AG04450 (cell line): ENCODE results near the gene SCN9A. TPM values are rescaled to one million over a fixed set of nuclear protein-coding genes. Genes with fewer than 3 reads are reported as not detected.
A peak's percentile ranks its signal among the peaks of the same experiment; 100 is the strongest.
"Not testable (repeated sequence)": the region's sequence is repeated elsewhere in the genome, so short reads cannot be mapped to it uniquely, and the experiment has no call there.

Source experiments
- CTCF ChIA-PET: fragments of 300-600, 350-600 bp; formaldehyde crosslinking; extraction: SDS; loops from one replicate; lab custom pipeline; 2022; ENCODE audit warnings: antibody characterized with exemption, inconsistent platforms; lab: Charles Lee
- POLR2A ChIA-PET: fragments of 350-600 bp; formaldehyde crosslinking; extraction: SDS; loops from one replicate; lab custom pipeline; 2021; ENCODE audit warnings: antibody characterized with exemption, inconsistent platforms; lab: Yijun Ruan, JAX
- DNase-seq: peaks from one replicate; pipeline ENCODE4 v3.0.0-alpha.2; 2011; ENCODE audit warnings: low read depth, low spot score
- H3K27ac ChIP-seq: one replicate; pipeline ENCODE4 v1.5.1; 2012; ENCODE audit warnings: low read depth, low read length, control low read depth
- H3K27me3 ChIP-seq: one replicate; pipeline ENCODE4 v1.6.0; 2012; ENCODE audit warnings: low read length; ENCODE audit not compliant: control insufficient read depth, insufficient read depth
- H3K4me3 ChIP-seq: 2 replicates; pipeline ENCODE4 v1.5.1; 2011; ENCODE audit warnings: mild to moderate bottlenecking, low read depth, low read length, control low read depth
- H3K9me3 ChIP-seq: 2 replicates; pipeline ENCODE4 v1.5.1; 2012; ENCODE audit warnings: low read length; ENCODE audit not compliant: control insufficient read depth, insufficient read depth
- CTCF ChIP-seq: IDR thresholded peaks from 2 replicates; pipeline ENCODE4 v1.5.1; 2011; ENCODE audit warnings: low read depth, low read length, control low read depth, inconsistent platforms
- polyA plus RNA-seq: library from polyadenylated mRNA; depleted of rRNA; stranded (reverse); fragments of >200 nt; gene quantifications from 2 replicates; pipeline ENCODE4 v1.2.3, GENCODE V29; 2011

SCN9A gene
- polyA plus RNA-seq, 1 experiment = 56.8 TPM

GRCh38 chr2:166361351-166362153 is 14.2 kb downstream of the SCN9A start:
- H3K27ac ChIP-seq = no peak overlapping the region
- ChIA-PET POLR2A (interaction anchor here (0.5 to 1.0 kb wide), 2 partner anchors 8 to 15 kb away, joined by 3 to 6 read pairs; partner anchors contain the start of gene SCN9A), CTCF (interaction anchor here (0.5 to 2.6 kb wide), 25 partner anchors 8 to 181 kb away, joined by 3 to 40 read pairs (median 4); partner anchors contain the start of gene SCN9A)
- no peak overlapping the region for H3K4me3 ChIP-seq
- no peak for DNase-seq
- H3K27me3 ChIP-seq = no peaks in the 10 kb centered on the region
- peak; percentile 60 for TF ChIP-seq CTCF
- no peaks in the 10 kb centered on the region for H3K9me3 ChIP-seq

- ChIA-PET CTCF (interaction anchor here (0.6 to 2.6 kb wide), 20 partner anchors 9 to 180 kb away, joined by 3 to 40 read pairs (median 5); partner anchors contain the start of gene SCN9A), POLR2A (interaction anchor here (0.5 to 1.0 kb wide), 2 partner anchors 8 to 15 kb away, joined by 3 to 6 read pairs; partner anchors contain the start of gene SCN9A)
- no peaks in the 10 kb centered on the region for H3K27me3 ChIP-seq
- H3K4me3 ChIP-seq = no peak overlapping the region
- no peak for DNase-seq
- H3K27ac ChIP-seq = no peak overlapping the region
- no peak for TF ChIP-seq CTCF
- no peaks in the 10 kb centered on the region for H3K9me3 ChIP-seq
These were observed 14.8 kb downstream of the SCN9A start for GRCh38 chr2:166360906-166361305.

- Histone ChIP-seq H3K27ac (no peak overlapping the region), H3K9me3 (no peaks in the 10 kb centered on the region), H3K4me3 (no peak overlapping the region), H3K27me3 (no peaks in the 10 kb centered on the region)
- ChIA-PET POLR2A (no interaction called here), CTCF (interaction anchor here (0.7 to 2.6 kb wide), 13 partner anchors 9 to 179 kb away, joined by 3 to 40 read pairs (median 9); partner anchors contain the start of gene SCN9A)
- no peak for DNase-seq
- TF ChIP-seq CTCF = no peak
These were observed 15.3 kb downstream of the SCN9A start for GRCh38 chr2:166360426-166360825.

GRCh38 chr2:166357950-166358321 is 17.8 kb downstream of the SCN9A start:
- H3K9me3 ChIP-seq, DNase-seq, H3K4me3 ChIP-seq, H3K27ac ChIP-seq, POLR2A ChIA-PET, H3K27me3 ChIP-seq: not testable (repeated sequence)
- CTCF ChIA-PET = interaction anchor here (1.0 kb wide), 1 partner anchor 176 kb away, joined by 3 read pairs; no protein-coding TSS in a partner anchor

GRCh38 chr2:166357068-166357949 is 18.4 kb downstream of the SCN9A start:
- Histone ChIP-seq H3K27me3 (no peaks in the 10 kb centered on the region), H3K9me3 (no peaks in the 10 kb centered on the region), H3K27ac (no peak overlapping the region), H3K4me3 (no peak overlapping the region)
- DNase-seq = no peak
- TF ChIP-seq CTCF = no peak
- CTCF ChIA-PET = interaction anchor here (1.0 kb wide), 1 partner anchor 175 kb away, joined by 3 read pairs; no protein-coding TSS in a partner anchor
- POLR2A ChIA-PET = interaction anchor here (0.9 kb wide), 1 partner anchor 11 kb away, joined by 3 read pairs; no protein-coding TSS in a partner anchor
